Stimulated activated CD4-positive, alpha-beta T cell treated with anti-CD3 and anti-CD28 coated beads, TNF-alpha, amount 100 ng/mL, for 24 hours (primary cell): ENCODE results near the gene EPHB1.

Experiments
- DNase-seq, 3 experiments: peaks; one replicate each; pipeline ENCODE4 v3.0.0-alpha.2; 2020; ENCODE audit warnings: low read depth in 3 of 3

The EPHB1 gene

DNA sequence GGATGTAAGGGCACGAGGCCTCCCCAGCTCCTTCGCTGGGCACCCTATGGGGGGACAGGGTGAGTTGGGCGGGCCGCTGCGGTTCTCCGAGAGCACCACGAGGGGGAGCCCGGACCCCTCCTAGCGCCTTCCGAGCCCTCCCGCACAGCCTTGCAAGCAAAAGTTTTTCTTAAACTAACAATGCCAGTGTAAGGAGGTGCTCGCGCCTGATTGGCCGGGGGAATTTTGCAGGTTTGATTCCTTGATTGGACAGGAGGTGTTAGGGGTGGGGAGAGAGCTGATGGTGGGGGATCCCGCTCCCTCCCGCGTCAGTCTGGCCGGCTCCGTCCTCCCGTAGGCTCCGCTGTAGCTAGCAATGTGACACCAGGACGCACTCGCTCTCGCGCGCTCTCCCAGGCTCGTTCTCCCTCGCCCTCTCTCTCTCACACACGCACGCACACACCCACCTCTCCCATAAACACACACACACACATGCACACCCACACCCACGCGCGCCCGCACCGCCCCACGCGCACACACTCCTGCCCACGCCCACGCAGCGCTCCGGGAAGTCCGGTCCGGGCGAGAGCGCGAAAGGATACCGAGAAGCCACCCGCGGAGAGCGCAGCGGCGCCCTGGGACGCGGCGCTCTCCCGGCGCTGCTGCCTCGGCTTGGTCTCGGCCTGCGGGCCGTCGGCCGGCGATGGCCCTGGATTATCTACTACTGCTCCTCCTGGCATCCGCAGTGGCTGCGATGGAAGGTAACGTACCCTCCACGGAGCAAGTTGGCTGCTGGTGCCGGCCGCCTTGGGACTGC lies at the start of gene EPHB1:
Gene EPHB1 (plus strand): TSS at position 311 of the 796 bp plus-strand sequence.
- peak; percentile 21 to 68 (median 34) for DNase-seq

DNA sequence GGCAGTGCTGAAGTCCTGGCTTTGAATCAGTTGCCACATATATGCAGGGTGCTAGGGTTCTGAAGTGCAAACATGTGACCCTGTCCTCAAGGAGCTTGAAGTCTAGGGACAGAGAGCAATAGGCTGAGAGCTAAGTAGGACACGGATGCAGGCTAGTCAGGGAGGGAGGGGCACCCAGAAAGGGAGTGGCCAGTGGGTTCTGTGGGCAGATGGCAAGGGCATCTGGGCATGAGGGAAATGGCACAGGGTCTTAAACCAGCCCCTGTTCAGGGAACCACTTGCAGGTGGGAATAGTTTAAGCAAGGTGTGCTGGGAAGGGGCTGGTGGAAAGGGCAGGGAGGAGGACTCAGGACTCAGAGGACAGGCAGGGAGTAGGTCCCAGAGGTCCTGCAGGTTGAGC lies 46.4 kb upstream of the EPHB1 start:
- no peak for DNase-seq

DNA sequence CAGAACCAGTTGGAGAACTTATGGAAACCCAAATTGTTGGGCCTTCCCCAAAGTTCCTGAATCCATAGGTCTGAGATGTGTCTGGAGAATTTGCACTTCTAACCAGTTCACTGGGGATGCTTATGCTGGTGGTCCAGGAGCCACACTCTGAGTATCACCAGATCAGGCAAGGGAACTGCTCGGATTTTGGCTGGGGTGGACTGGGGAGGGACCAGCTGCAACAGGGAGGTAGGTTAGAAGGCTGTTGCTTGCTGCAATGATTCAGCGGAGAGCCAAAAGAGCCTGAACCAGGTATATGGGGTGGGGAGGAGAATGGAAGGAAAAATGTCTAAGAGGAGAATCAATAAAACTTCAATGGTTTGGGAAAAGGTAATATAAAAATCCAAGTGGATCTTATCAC lies 45.9 kb upstream of the EPHB1 start:
- DNase-seq: no peak

DNA sequence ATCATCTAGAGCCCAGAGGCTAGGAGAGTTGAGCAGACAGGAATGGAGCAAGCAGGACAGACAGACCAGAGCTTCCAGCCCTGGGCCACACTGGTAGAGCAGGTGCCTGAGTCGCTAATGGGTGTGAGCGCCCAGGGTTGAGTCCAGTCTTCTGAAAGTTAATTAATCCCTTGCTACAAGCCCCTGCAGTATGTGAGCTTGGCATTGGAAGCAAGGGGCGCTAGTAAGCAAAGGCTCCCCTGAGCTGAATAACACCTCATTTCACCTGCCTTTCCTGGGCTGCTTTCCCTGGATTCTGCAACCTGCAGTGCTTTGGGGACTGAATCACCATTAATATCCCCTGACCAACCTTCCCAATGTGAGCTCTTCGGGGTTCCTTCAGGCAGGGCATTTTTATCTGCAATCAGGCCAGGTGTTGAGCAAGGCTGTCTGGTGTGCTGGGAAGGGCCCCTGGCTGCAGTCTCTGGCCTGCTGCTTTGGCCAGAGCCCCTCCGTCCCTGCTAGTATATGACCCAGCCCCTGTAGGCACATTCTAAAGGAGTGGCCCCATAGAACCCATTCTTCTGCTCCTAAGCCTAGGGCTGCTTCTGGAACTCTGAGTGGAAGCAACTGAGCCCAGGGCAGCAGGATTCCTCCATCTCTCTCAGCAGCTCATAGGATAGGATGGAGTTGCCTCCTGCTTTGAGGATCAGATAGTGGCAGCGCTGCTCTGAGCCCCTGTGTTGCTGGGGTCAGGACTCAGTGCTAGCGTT lies 45.1 kb upstream of the EPHB1 start:
- DNase-seq: no peak

DNA sequence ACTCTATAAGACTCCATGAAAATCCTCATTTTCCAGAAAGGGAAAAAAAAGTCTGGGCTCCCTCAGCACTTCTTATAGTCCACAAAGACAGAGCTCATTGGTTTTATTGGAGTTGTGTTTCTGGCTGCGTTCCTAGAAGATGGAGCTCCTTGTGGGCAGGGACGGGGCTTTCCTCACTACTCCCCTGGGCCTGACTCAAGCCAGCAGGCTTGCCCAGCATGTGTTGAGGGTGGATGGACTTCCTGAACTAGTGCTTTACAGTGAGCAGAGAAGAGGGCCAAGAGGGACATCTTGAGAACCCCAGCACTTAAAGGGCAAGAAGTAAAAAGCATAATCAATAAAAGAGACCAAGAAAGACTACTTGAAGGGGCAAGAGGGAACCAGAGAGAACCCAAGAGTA lies 43.2 kb upstream of the EPHB1 start:
- no peak for DNase-seq

DNA sequence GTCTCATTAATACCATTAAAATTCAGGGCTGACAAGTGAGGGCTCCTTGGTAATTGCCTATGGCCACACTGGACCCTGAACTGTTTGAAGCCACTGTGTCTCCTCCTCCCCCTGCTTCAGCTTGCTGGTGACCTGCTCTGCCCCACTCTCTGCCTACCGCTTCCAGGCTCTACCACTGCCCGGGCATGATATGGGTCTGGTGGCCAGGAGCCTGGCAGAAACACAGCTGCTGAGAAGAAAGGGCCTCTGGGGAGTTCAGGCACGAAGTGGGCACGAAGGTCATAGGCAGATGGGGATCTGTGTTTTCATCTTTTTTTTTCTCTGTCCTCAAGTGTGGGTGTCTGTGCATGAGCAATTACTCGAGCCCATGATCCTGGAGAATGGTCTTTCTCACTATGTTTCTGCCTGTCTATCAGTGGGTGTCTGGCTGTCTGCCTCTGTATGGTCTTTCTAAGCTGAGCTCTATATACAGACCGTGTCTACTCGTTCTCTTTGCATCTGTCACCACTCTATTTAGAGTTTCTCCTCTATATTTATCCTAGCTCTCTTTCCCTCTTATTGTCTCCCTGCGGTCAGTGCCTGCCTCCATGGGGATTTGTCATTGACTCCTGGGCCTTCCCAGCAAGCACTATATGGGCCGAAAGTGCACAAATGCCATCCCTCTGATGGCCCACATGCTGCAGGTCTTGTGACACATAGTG lies 42.1 kb upstream of the EPHB1 start:
- no peak for DNase-seq

DNA sequence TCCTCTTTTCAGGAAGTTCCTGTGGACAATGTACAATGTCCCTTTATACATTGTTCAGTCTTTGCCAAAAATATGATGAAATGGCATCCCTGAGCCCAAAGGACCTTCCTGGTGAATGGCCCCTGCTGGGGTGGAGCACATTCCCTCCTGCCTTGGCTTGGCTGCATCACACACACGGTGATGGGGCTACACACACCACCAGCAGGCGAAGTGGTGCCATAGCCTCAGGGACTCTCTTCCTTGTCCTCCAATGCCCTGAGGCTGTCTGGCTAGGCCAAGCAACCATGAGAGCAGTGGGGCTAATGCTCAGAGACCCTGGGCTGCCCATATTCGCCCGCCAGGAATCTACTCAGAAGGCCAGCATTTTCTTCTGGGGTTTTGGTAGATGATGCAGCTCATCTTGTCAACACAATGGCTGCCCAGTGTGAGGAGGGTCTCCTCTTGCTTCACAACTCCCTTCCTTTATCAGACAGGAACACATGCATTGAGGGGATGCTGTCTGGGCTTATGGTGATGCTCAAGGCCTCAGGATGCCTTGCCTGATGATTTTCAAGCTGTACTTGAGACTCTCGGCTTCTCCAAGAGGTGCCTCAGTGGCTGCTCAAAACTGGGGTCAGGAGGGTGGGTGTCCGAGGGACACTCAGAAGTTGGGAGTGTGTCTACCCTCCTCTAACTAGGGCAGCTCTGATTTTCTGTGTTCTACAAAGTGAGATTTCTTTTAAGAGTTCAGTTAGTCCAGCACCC lies 40.9 kb upstream of the EPHB1 start:
- DNase-seq: no peak

DNA sequence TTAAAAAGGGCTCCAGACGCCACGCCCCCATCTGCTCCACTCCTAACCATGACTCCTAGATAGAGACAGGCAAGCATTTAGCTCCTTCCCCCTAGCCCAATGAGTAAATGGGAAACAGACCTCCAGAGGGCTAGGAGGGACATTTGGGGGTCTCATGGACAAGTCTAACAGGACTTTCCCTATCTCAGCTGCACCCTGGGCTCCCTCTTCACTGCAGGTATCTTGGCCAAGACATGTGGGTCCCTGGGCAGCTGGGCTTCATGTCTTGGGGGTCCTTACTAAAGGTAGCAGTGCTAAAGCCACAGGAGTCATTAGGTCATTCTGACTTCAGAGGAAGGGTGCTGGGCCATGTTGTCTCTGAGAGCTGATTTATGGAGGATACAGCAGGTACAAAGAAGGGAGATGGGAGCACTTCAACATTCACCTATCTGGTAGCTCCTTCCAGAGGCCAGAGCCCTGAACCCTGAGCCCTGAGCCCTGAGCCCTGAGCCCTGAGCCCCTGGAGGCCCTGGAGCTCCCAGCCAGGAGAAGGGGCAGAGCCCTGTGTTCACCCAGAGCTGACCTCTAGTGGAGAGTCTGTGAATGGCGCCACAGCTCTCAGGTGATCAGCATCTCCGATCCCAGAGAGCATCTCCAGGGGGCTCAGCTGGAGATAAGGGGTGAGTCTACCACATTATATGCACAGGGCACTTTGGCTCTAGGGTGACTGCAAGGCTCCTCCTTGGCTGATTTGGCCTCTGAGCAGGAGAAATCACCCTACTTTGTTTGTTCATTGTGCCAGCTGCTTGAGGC lies 40.1 kb upstream of the EPHB1 start:
- DNase-seq: peak in 2 of 3 experiments; percentile 5 to 31

DNA sequence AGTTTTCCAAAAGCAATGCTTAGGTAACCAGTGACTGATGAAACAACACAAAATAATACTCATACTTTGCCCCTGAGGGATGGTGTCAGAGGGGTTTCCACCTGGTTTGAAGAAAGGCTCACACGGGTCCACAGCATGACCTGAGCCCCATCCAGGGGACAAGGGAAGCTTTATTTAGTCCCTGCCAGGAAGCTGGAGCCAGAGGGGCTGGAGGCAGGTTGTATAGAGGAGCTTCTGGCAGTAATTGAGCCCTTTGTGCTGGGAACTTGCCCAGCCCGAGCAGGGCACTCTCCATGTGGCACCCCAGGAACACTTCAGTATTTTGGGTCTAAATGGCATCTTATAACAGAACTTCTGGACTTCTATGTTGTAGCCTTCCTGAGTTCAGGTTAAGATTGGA lies 39.2 kb upstream of the EPHB1 start:
- DNase-seq: no peak

DNA sequence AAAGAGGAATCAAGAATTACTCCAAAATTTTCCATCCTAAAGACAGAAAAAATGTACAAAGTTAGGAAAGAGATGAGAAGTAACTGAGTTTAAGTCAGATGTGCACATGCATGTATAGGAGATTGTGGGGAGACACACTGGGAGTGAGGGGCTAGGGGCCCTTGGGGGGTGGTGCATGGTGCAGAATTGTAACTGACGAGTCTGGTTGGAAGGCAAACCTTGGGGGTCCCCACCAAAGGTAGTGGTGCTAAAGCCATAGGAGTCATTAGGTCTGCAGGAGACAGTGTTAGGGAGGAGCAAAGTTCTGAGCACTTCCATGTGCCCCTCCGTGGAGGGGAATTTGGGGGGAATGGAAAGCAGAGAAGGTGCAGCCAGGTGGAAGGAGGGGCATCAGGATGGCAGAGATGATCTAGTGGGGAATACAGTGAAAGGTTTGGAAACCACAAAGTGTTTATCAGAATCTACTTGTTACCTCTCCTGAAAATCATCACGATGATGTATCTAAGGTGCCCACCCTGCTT lies 37.5 kb upstream of the EPHB1 start:
- no peak for DNase-seq

DNA sequence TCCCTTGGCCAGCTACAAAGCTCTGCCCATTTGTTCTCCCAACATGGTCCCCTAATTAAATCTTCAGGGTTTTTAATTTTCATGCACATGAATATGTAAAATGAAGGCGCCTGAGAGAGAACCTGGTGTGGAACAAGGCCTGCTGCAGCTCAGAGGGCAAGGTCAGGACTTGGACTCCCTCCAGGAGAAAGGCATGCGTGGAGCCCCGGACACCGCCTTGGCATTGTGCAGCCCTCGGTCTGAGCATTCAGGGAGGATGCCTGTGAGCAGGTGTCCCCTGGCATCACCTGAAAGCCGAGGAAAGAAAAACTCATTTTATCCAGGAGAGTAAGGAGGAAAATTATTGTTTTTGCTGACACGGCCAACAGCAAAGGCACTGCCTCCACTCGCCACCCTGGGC lies 33.8 kb upstream of the EPHB1 start:
- no peak for DNase-seq

DNA sequence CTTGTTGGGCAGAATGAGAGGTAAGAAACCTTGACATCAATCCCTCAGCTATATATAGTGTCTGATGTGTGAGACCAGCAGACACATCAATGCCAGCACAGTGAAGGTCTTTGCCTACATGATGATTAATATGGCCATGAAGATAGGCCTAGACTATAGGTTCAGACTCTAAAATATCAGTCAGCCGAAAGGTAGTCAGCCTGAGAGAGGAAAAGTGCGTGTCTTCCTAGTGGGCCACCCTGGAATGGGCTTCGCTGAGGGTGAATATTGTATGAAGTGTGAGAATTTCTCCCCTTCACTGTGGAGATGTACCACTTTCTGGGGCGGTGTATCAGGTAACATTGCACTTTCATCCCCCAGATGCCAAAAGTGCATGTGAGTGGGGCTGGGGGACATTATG lies 33.0 kb upstream of the EPHB1 start:
- no peak for DNase-seq

DNA sequence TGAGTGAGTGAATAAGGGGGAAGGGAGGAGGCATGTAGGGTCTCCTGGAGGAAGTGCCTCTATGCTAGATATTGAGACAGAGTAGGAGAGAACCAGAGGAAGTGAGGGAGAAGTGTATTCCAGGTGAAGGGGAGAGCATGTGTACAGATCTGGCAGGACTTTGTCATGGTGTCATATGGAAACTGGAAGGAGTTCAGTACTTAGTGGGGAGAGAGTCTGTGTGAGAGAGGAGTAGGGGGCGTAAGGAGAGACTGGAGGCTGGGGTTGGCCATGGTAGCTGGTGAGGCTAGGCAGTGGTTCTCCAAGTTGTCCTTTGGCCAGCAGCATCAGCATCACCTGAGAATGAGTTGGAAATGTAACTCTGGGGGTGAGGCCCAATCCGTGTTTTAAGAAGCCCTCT lies 29.6 kb upstream of the EPHB1 start:
- no peak for DNase-seq

DNA sequence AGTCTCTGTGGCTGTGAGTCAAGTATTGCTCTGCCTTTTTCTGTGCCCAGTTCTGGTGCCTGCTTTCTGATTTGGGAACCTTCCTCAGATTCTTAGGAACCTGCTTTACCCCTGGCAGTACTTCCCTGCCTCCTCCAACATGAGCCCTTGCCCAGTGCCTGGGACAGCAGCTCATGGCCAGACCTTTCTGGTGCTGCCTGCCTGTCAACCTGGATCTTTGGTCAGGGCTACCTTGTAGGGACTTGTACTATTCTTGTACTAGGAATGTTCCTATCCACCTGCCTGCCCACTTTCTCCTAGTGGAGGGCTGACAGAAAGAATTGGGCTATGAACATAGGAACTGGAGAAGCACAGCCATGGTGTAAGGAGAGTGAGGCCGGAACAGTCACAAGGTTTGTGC lies 28.8 kb upstream of the EPHB1 start:
- no peak for DNase-seq

DNA sequence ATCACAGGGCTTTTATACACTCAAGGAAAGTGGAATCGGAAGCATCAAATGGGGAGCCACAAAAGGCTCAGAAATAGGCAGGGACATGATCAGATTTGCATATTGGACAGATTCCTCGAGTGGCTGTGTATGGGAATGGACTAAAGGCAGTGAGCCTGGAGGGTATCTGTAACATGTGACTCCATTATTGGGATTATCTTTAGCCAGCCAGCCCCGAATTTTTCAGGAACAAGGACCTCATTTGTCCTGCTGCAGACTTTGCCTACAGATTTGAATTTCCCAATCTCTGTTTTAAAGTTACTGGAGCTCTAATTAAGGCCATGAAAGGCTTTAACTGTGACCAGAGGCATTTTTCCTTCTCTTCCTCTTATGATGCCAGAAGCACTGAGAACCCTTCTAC lies 26.9 kb upstream of the EPHB1 start:
- no peak for DNase-seq

DNA sequence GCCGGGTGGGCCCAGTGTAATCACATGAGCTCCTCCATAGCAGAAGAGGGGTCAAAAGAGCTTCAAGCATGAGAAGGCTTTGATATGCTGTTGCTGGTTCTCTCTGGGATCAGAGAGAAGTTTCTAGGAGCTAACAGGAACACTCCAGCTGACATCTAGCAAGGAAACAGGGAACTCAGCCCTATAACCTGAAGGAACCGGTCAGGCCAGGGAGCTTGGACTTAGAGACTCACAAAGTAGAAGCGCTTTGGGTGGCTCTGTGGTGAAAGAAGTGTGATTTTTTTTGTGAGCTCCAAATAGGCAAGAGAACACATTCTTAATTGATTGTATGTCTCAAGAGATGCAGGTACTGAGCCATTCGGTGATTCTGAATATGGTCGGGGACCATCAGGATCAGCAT lies 26.2 kb upstream of the EPHB1 start:
- no peak for DNase-seq

DNA sequence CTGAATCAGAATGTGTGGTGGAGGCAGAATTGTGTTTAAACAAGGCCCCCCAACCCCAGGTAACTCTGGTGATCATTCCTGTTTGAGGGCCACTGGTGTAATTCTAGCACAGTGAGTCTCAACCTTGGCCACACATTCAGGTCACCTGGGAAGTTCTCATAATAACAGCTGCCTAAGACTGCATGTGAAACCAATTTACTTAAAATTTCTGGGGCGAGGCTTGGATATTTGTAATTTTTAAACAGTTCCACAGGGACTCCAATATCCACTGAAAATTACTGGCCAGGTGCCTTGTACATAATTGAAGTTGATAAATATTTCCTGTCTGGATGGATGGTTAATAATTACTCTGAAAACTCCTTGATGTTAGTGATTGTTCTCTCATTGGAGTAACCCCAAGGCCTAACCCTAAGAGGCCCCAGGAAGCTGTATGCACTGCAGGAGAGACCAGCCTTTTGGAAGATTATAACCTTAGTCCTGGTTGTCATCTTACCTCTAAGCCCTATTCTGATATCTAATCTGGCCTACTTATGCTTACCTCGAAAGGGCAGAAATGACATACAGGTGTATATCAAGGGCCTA lies 25.7 kb upstream of the EPHB1 start:
- DNase-seq: no peak

DNA sequence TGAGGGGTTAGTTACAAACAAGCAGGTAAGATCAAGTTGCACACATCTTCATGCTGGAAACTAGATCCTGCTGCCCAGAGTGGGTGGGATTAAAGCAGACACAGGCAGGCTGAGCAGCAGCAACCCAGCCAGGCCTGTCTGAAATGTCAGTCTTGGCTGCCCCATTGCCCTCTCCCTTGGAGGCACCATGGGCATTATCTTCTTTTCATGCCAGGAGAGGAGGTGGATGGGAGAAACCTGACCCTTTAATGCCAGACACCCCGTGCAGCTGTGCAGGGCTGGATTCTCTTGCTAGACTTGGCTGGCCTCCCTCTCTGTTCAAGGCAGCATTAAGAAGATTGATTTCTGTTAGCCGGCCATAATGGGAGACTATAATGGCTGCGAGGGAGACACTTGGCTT lies 23.0 kb upstream of the EPHB1 start:
- no peak for DNase-seq

DNA sequence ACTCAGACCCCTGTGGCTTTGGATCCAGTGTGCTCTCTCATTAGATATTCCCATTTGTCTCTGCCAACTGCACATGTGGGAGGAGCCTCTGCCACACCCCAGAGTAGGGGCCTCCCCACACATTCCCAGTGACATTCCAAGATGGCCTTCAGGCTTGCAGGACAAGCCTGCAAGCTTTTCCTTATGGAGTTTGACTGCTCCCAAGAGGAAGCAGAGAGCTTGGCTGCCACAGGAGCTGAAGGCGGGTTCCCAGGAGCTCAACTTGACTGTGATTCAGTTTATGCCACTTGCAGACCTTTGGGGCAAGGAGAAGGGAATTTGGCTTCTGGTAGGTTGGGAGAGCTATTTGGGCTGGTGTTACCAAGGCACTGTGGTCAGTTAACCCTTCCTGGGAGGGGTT lies 22.5 kb upstream of the EPHB1 start:
- DNase-seq: no peak

DNA sequence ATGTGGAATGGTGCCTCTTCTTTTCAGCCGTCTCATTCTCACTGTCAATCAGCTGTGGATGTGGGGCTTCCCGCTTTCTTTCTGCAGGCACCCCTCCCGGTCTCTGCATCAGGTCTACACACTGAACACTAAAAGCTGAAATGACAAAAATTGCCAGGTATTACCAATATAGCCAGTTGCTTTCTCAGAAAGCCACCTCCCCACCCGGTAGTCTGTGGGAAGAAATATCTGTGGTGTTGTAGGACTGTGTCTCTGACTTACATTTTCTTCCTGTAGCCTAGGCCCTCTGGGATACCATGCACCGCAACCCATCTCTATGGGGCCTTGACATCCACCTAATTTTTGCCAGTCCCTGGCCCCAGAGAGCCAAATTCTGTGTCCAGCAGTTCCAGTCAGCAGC lies 19.2 kb upstream of the EPHB1 start:
- no peak for DNase-seq

DNA sequence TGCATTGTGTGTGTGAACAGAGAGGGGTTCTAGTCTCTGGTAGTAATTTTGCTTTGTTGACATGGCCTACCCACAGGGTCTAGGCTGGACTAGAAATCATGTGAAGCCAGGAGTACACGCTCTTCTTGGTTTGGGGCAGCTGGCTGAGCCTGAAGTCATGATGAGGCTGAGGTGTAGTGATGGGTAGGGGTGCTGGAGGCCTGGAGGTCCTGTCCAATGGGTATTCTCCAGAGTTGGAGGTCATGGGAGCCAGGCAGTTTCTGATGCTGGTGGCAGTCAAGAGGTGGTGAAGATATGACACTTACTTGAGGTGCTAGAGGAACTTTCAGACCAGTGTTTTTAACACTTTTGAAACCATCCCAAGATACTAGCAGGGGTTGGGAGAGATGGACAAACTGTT lies 18.5 kb upstream of the EPHB1 start:
- no peak for DNase-seq
